Neural cell (in vitro differentiated cells): ENCODE data around the gene NINJ1. TPM values are rescaled to one million over a fixed set of nuclear protein-coding genes. Genes with fewer than 3 reads are reported as not detected.

Experiments
- H2AFZ ChIP-seq: fragments of 200-600, 300-800 bp; sonication (generic), shearing (Covaris generic); 2 replicates; pipeline ENCODE4 v1.6.0; 2014; ENCODE audit warnings: low read depth, mild to moderate bottlenecking, antibody characterized with exemption, low read length, moderate library complexity
- H3F3A ChIP-seq: fragments of 200-600 bp; shearing (Covaris generic); 2 replicates; pipeline ENCODE4 v1.6.1; 2016; ENCODE audit warnings: mild to moderate bottlenecking, moderate library complexity, mixed read lengths, antibody characterized with exemption, low read length; ENCODE audit not compliant: insufficient read depth, poor library complexity, severe bottlenecking
- H3K27ac ChIP-seq: fragments of 200-600, 300-800 bp; sonication (generic), shearing (Covaris generic); 2 replicates; pipeline ENCODE4 v1.5.1; 2014; ENCODE audit warnings: mild to moderate bottlenecking, low read length, moderate library complexity
- H3K27me3 ChIP-seq: fragments of 300-800, 200-600 bp; sonication (generic), shearing (Covaris generic); 2 replicates; pipeline ENCODE4 v1.6.0; 2014; ENCODE audit warnings: mild to moderate bottlenecking, low read depth, low read length, moderate library complexity; ENCODE audit not compliant: insufficient read depth
- H3K36me3 ChIP-seq: fragments of 300-800, 200-600 bp; sonication (generic), shearing (Covaris generic); 2 replicates; pipeline ENCODE4 v1.5.1; 2014; ENCODE audit warnings: mild to moderate bottlenecking, antibody characterized with exemption, low read length, moderate library complexity; ENCODE audit not compliant: insufficient read depth
- H3K4me2 ChIP-seq: fragments of 300-800, 200-600 bp; sonication (generic), shearing (Covaris generic); 2 replicates; pipeline ENCODE4 v1.6.0; 2014; ENCODE audit warnings: mild to moderate bottlenecking, low read length
- H3K4me3 ChIP-seq: fragments of 300-800, 200-600 bp; sonication (generic), shearing (Covaris generic); 2 replicates; pipeline ENCODE4 v1.5.1; 2014; ENCODE audit warnings: mild to moderate bottlenecking, low read length, moderate library complexity
- H3K79me2 ChIP-seq: fragments of 200-600 bp; shearing (Covaris generic); replicated peaks from 2 replicates; pipeline ENCODE4 v1.6.0; 2014; ENCODE audit warnings: mild to moderate bottlenecking, low read length, moderate library complexity; ENCODE audit not compliant: insufficient read depth
- H3K9ac ChIP-seq: fragments of 300-800, 200-600 bp; sonication (generic), shearing (Covaris generic); 2 replicates; pipeline ENCODE4 v1.6.1; 2016; ENCODE audit warnings: mild to moderate bottlenecking, low read length, mixed read lengths
- H3K9me2 ChIP-seq: fragments of 200-600 bp; shearing (Covaris generic); 2 replicates; pipeline ENCODE4 v1.6.1; 2016; ENCODE audit warnings: mild to moderate bottlenecking, low read length, mixed read lengths; ENCODE audit not compliant: insufficient read depth
- H3K9me3 ChIP-seq: fragments of 200-600, 300-800 bp; sonication (generic), shearing (Covaris generic); 2 replicates; pipeline ENCODE4 v1.6.1; 2016; ENCODE audit warnings: mild to moderate bottlenecking, mixed run types, low read length, moderate library complexity, mixed read lengths
- H4K20me1 ChIP-seq: fragments of 200-600 bp; shearing (Covaris generic); 2 replicates; pipeline ENCODE4 v1.6.1; 2016; ENCODE audit warnings: mild to moderate bottlenecking, mixed run types; ENCODE audit not compliant: insufficient read depth
- EP300 ChIP-seq: fragments of 450-650 bp; conservative IDR thresholded peaks from 2 replicates; pipeline ENCODE4 v1.6.1; 2014; ENCODE audit warnings: antibody characterized with exemption, mild to moderate bottlenecking, moderate library complexity; ENCODE audit not compliant: poor library complexity, severe bottlenecking
- EZH2 ChIP-seq: fragments of 200-600, 300-800 bp; shearing (Covaris generic), sonication (generic); IDR thresholded peaks from 2 replicates; pipeline ENCODE4 v1.6.1; 2014; ENCODE audit warnings: antibody characterized with exemption, low read length, borderline replicate concordance, mild to moderate bottlenecking; ENCODE audit not compliant: insufficient read depth, poor library complexity, severe bottlenecking
- MXI1 ChIP-seq: fragments of 450-650 bp; conservative IDR thresholded peaks from 2 replicates; pipeline ENCODE4 v1.6.1; 2014; ENCODE audit warnings: antibody characterized with exemption, mild to moderate bottlenecking; ENCODE audit not compliant: poor library complexity, severe bottlenecking
- POLR2AphosphoS5 ChIP-seq: IDR thresholded peaks from 2 replicates; pipeline ENCODE4 v1.6.1; 2012
- RAD21 ChIP-seq: fragments of 450-650 bp; conservative IDR thresholded peaks from 2 replicates; pipeline ENCODE4 v1.6.1; 2014; ENCODE audit warnings: antibody characterized with exemption, mild to moderate bottlenecking, moderate library complexity
- SMC3 ChIP-seq: fragments of 450-650 bp; conservative IDR thresholded peaks from 2 replicates; pipeline ENCODE4 v1.6.1; 2014; ENCODE audit warnings: antibody characterized with exemption, mild to moderate bottlenecking, moderate library complexity; ENCODE audit not compliant: poor library complexity
- TAF1 ChIP-seq: IDR thresholded peaks from 2 replicates; pipeline ENCODE4 v1.6.1; 2012; ENCODE audit warnings: low read depth
- polyA plus RNA-seq: library from polyadenylated mRNA; depleted of rRNA; stranded (reverse); fragments of >200 nt; gene quantifications from 2 replicates; pipeline ENCODE4 v1.2.3, GENCODE V29; 2014
- TF ChIP-seq, protein P1 (sequence below): IDR thresholded peaks from 2 replicates; pipeline ENCODE4 v1.6.1; 2012; ENCODE audit warnings: borderline replicate concordance
- TF ChIP-seq, protein P2 (sequence below): fragments of 450-650 bp; IDR thresholded peaks from 2 replicates; pipeline ENCODE4 v1.5.1; 2014; ENCODE audit warnings: antibody characterized with exemption, mild to moderate bottlenecking, moderate library complexity; ENCODE audit not compliant: poor library complexity, severe bottlenecking

NINJ1 gene
- polyA plus RNA-seq, 1 donor from 2014 or later, result 2.7 TPM

DNA sequence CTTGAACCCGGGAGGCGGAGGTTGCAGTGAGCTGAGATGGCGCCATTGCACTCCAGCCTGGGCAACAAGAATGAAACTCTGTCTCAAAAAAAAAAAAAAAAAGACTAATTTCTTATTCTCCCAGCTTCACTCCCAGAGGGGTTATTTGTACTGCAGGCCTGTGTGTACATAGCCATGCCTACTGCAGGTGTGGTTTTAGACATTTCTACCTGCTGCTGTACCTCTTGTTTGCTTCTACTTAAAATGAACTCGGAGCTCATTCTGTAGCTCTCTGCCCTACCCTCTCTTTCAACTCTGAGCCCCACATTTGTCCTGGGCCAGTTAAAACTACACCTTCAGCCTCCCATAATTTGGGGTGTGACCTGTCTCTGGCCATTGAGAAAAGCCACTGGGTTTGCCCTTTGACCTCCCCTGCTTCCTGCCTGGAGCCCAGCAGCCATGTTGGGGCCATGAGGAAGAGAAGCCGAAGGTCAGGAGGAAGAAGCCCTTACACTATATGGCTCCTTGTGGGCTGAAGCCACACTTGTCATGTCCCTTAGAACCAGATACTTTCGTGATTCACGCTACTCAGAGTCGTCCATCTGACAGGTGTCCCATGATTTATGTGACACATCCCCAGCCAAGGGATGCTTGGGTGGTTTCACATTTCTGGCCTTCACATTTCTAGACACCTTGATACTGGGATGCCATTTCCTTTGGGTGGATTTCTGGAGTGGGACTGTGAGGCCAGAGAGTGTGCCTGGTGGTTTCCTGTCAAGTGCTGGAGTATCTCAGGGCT lies 47.4 kb downstream of the NINJ1 start:
- H4K20me1 ChIP-seq, result no peaks in the 10 kb centered on the region
- H3K9ac ChIP-seq, result no peak overlapping the region
- no peaks in the 10 kb centered on the region for H3K79me2 ChIP-seq
- no peaks in the 10 kb centered on the region for H3K9me2 ChIP-seq
- H3K36me3 ChIP-seq, result no peaks in the 10 kb centered on the region
- H3K9me3 ChIP-seq, result no peaks in the 10 kb centered on the region
- TF ChIP-seq POLR2AphosphoS5 (no peak), EP300 (no peak), EZH2 (no peak), SMC3 (no peak), TAF1 (no peak), RAD21 (no peak), MXI1 (no peak)
- TF ChIP-seq, protein P1, sequence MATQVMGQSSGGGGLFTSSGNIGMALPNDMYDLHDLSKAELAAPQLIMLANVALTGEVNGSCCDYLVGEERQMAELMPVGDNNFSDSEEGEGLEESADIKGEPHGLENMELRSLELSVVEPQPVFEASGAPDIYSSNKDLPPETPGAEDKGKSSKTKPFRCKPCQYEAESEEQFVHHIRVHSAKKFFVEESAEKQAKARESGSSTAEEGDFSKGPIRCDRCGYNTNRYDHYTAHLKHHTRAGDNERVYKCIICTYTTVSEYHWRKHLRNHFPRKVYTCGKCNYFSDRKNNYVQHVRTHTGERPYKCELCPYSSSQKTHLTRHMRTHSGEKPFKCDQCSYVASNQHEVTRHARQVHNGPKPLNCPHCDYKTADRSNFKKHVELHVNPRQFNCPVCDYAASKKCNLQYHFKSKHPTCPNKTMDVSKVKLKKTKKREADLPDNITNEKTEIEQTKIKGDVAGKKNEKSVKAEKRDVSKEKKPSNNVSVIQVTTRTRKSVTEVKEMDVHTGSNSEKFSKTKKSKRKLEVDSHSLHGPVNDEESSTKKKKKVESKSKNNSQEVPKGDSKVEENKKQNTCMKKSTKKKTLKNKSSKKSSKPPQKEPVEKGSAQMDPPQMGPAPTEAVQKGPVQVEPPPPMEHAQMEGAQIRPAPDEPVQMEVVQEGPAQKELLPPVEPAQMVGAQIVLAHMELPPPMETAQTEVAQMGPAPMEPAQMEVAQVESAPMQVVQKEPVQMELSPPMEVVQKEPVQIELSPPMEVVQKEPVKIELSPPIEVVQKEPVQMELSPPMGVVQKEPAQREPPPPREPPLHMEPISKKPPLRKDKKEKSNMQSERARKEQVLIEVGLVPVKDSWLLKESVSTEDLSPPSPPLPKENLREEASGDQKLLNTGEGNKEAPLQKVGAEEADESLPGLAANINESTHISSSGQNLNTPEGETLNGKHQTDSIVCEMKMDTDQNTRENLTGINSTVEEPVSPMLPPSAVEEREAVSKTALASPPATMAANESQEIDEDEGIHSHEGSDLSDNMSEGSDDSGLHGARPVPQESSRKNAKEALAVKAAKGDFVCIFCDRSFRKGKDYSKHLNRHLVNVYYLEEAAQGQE, result no peak
- TF ChIP-seq, protein P2, sequence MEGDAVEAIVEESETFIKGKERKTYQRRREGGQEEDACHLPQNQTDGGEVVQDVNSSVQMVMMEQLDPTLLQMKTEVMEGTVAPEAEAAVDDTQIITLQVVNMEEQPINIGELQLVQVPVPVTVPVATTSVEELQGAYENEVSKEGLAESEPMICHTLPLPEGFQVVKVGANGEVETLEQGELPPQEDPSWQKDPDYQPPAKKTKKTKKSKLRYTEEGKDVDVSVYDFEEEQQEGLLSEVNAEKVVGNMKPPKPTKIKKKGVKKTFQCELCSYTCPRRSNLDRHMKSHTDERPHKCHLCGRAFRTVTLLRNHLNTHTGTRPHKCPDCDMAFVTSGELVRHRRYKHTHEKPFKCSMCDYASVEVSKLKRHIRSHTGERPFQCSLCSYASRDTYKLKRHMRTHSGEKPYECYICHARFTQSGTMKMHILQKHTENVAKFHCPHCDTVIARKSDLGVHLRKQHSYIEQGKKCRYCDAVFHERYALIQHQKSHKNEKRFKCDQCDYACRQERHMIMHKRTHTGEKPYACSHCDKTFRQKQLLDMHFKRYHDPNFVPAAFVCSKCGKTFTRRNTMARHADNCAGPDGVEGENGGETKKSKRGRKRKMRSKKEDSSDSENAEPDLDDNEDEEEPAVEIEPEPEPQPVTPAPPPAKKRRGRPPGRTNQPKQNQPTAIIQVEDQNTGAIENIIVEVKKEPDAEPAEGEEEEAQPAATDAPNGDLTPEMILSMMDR, result no peak
- H3K27me3 ChIP-seq, result no peaks in the 10 kb centered on the region
- no peak overlapping the region for H3K4me3 ChIP-seq
- no peak overlapping the region for H3K4me2 ChIP-seq
- H3K27ac ChIP-seq, result no peak overlapping the region
- no peak overlapping the region for H2AFZ ChIP-seq
- no peaks in the 10 kb centered on the region for H3F3A ChIP-seq

DNA sequence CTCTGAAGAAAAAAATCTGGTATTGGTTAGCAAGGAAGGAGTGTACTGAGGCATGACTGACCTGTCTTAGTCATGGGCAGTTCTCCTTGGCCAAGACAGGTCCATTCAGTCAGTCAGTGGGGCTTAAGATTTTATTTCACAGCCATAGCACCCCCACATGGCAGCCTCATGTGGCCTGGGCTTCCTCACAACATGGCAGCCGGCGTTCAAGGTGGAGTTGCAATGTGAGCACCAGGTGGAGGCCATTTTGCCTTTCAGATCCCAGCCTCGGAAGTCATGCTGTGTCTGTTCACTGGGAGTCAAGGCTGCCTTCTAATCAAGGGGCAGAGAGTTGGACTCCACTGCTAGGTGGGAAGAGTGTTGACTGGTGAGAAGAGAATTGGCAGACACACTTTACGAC lies 48.4 kb downstream of the NINJ1 start:
- no peak overlapping the region for H3K27ac ChIP-seq
- no peaks in the 10 kb centered on the region for H3K9me2 ChIP-seq
- TF ChIP-seq SMC3, result no peak
- no peak for TF ChIP-seq EZH2
- no peak for TF ChIP-seq POLR2AphosphoS5
- no peak for TF ChIP-seq EP300
- no peak for TF ChIP-seq RAD21
- TF ChIP-seq TAF1, result no peak
- TF ChIP-seq MXI1, result no peak
- TF ChIP-seq, protein P1, result no peak
- TF ChIP-seq, protein P2, result no peak
- H3F3A ChIP-seq, result no peaks in the 10 kb centered on the region
- no peak overlapping the region for H3K4me2 ChIP-seq
- H3K4me3 ChIP-seq, result no peak overlapping the region
- H3K9ac ChIP-seq, result no peak overlapping the region
- H3K79me2 ChIP-seq, result no peaks in the 10 kb centered on the region
- no peak overlapping the region for H2AFZ ChIP-seq
- H3K9me3 ChIP-seq, result no peaks in the 10 kb centered on the region
- H4K20me1 ChIP-seq, result no peaks in the 10 kb centered on the region
- H3K27me3 ChIP-seq, result no peaks in the 10 kb centered on the region
- H3K36me3 ChIP-seq, result no peaks in the 10 kb centered on the region
